DMS153 treated with DMSO at 0.1 percent for 48 hours (cell line): ENCODE measurements around the gene ASTN1.

Source experiments
- DNase-seq: peaks from one replicate; lab custom pipeline; 2025; ENCODE audit not compliant: unreplicated experiment; lab: John Stamatoyannopoulos, UW

The ASTN1 gene

DNA sequence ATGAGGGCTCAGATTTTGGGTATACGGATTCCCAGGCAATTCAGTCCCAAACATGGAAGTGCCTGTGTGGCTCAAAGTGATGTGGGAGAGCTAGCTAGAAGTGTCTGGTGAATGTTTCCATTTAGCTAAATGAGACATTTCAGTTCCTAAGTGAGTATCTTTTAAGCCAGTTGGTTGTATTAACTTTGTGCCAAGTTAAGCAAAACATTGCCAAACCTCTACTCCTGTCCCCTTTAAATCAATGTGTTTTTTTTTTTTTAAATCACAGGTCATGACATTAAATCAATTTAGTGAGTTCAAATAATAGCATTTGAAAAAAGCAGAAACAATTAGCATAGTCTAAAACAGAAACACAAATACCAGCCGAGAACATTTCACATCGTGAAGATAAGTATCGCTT, 230.1 kb downstream of the ASTN1 start:
- DNase-seq, result no peak

DNA sequence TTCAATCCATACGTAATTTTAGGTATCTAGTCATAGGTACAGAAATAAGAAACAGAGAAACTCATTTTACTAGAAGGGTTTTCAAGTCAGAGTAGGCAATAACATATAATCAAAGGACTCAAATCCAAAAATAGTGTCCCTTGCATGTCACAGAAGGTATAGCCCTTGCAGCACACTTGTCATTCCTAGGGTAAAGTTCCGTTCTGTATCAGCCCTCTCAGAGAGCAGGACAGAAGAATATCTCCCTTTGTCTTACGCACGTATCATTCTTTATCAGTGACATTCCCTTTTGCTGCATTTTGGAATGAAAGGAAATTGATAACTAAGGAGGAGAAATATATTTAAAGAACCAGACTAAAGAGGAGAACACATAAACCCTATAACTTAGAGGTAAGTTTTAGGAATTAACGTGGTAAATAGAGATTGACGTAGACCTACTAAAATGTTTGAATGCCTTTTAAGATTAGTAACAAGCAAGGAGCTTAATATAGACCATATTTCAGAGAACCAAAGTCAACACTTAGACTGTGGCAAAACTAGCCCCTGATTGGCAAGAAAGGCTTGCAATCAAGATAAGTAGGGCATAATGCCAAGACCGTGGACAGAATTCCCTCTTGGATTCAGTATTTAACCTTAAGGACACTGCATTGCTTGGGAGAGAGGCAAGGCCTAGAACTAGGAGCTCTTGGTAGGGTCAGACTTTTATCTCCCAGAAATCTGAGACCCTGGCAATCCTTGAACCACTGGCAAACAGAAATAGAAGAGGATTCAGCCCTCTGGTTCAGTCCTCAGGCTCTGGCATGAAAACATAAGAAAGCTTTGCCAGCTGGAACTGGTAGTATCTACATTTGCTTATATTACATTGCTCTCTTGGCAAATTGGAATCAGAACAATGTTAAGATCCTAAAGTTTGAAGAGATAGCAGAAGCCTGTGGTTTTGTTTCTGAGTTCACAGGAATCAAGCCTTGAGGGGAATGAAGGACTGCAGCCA, 232.1 kb downstream of the ASTN1 start:
- DNase-seq, result no peak

DNA sequence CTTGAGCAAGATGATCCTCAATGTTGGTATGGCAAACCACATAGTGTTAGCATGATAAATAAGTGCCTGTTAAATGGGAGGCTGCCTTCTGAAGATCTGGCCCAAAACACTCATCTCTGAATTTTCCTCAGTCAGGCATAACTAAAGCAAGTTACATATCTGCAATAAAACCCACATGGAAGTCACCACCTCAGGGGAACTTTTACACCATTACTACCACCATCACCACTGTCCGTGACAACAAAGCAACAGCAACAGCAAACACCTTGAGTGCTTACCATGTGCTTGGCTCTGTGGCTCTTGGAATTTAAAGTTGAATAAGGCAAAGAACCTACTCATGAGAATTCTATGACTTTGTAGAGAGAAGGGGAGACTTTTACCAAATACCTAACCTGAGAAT, 233.0 kb downstream of the ASTN1 start:
- no peak for DNase-seq

GRCh38 chr1:176926330-176927086, 238.0 kb downstream of the ASTN1 start:
- no peak for DNase-seq

DNA sequence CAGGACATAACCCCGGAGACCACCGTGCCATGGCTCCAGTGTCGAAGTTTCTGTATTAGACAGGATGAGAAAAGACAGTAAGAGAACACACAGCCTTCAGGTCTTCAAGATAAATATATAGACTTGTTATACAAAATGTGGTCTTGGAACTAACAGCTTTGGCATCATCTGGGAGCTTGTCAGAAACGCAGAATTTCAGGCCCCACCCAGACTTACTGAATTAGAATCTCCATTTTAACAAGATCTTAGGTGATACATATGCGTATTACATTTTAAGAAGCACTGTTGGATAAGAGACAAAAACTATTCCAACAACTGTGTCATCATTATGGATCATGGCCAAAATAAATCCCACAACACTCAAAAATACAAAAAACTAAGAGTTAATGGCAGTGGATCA, 239.3 kb downstream of the ASTN1 start:
- DNase-seq, result no peak

- no peak for DNase-seq
Observed at GRCh38 chr1:176923283-176923682, 241.2 kb downstream of the ASTN1 start.

DNA sequence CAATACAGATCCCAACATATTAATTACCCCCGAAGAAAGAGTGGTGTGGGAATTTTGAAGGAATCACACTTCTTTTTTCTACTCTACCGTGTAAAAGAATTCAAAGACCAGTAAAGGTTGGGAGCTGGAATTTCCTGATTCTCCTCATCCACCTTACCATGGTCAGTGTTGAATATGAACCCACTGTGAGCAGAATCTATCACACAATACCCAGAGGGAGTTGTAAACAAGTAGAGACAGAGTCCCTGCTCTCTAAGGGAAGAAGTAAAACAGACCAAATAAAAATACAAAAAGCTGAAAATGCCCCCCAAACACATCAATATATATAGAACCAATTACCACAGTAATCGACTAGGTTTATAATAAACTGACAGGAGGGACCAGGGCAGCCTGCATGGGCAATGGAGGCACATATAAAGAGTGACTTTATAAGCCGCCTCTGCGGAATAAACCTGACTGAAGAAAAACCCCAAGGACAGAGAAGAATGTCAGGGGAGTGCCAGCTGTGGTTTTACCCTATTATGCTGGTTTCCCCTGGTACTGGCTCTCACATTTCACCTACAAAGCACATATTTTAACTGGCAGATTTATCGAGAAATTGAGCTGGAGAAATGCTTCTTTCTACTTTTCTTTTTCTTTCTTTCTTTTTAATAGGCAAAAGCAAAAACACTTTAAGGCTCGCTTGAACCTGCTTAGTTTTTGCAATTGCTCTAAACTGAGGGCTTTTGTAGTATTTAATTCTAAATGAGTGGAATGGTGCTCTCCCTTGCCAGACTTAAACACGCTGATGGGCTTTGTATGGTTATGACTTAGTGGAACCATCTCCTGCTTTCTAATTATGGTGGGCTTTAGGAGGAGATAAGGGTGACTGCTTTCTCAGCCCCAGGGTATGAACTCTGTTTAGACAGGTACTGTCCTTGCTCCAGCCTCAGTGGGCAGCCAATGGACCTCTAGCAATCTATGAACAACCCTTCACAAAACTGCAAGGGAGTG, 244.8 kb downstream of the ASTN1 start:
- DNase-seq, result no peak

DNA sequence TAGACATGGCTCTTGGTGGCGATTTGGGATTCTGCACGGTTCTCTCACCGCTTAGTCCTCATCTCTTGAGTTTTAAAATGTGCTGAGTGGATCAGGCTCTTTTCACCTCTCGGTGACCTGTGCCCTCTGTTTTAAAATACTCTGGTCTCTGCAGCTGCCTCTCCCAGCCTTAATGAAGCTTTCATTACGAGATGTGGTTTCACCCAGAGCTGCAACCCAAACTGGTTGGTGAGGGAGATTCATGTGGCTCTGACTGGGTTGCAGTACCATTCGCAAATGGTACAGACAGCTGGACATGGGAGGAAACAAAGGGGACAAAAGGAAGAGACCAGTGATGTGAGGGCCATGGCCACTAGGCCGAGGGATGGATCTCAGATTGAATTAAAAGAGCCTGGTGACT, 258.9 kb downstream of the ASTN1 start:
- DNase-seq, result no peak

- no peak for DNase-seq
Observed at GRCh38 chr1:176904057-176904751, 260.3 kb downstream of the ASTN1 start.

DNA sequence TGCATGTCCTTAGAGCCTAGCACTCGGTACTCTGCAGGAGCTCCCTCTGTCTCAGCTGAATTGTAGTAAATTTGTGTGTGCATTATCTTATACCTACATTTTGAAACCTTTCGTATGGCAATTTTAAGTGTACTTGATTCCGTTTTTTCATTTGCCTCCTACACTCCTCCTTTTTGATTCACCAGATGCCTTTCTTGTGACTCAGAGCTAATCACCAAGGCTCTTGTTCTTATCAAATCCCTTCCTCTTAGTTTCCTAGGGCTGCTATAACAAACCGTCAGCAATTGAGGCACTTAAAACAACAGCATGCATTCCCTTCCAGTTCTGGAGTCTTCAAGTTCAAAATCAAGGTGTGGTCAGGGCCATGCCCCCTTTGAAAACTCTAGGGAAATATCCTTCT, 261.0 kb downstream of the ASTN1 start:
- DNase-seq, result no peak

DNA sequence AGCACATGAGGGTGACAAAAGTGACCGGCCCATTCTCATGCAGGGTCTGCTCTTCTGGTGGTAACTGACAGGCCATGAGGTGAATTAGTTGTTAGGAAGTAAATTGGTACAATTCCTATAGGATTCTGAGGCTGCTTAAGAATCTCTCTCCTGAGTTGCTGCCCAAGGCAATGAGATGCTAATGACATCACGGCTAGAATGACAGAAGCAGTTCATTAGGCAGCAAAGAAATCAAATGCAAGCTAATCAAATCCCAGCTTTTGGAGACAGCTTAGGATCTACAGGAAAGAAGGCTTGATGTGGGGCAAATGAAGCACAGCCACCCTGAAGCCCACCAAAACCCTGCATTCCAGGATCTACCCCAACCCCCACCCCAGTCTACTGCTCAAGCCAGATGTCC, 265.2 kb downstream of the ASTN1 start:
- DNase-seq, result no peak

DNA sequence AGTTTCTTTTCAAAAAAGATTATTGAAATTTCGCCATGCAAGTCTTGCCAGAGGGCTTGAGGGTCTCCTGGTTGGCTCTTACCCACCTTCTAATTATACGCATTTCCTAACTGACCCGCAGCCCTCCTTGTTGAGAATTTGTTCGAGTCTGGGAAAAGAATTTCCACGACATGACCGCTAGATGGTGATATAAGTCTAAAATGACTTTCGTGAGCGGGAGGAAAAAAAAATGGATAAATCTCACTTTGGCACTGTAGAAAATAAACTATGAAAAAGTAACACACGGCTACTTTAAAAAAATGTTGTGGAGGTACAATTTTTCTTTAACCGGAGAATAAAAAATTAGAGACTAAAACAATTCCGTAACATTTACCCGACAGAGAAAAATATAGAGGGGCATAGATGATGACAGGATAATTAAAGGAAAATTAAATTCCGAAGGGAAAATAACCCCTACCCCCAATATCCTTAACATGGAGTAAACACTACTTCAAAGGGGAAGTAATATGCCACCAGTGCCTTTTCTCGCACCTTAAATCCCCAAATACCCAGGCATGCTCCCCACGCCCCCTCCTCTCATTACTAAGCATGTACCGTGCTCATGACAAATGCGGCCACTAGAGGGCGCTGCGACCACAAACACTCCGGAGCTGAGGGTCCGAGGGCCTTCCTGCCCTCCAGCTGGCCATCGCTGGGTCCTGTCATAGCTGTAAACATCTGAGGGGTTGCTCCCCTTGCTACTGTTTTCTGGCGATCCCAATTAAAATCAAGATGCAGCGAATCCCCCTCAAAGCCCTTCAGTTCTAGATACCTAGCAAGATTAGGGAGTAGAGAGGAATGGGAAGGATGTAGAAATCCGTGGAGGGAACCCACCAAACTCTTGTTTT, 266.9 kb downstream of the ASTN1 start:
- DNase-seq, result peak; percentile 74

- DNase-seq, result no peak
Observed at GRCh38 chr1:176896216-176896615, 268.3 kb downstream of the ASTN1 start.

GRCh38 chr1:176894450-176894849, 270.1 kb downstream of the ASTN1 start:
- no peak for DNase-seq

DNA sequence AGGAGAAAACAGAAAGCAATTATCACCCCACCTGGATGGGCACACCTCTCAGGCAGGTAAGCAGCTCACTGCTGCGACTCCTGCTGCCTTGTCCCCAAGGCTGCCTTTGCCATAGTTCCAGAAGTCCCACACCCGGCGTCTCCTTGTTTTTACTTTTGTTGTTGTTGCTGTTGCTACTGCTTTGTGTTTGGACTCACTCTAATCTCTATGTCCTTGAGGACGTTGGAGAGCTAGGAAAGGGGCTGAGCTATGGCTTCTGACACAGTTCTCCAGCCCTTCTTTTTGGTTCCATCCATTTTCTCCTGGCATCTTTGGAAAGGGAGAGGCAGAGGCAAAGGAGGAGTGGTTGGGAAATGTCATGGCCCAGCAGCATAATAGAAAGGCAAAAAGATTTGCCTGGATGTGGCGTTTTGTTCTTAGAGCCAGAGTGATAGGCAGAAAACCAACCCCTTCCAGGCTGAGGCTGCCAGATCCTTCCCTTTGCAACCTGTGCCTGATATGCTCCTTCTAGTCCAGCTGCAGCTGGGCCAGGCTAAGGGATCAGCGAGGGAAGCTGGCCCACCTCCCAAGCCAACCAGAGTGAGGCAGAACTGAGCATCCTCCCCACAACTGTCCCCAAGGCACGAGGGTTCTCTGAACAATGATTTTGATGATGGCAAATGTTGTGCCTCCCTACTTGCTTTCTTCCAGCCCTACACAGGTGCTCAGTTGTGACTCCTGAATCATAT, 270.7 kb downstream of the ASTN1 start:
- no peak for DNase-seq

DNA sequence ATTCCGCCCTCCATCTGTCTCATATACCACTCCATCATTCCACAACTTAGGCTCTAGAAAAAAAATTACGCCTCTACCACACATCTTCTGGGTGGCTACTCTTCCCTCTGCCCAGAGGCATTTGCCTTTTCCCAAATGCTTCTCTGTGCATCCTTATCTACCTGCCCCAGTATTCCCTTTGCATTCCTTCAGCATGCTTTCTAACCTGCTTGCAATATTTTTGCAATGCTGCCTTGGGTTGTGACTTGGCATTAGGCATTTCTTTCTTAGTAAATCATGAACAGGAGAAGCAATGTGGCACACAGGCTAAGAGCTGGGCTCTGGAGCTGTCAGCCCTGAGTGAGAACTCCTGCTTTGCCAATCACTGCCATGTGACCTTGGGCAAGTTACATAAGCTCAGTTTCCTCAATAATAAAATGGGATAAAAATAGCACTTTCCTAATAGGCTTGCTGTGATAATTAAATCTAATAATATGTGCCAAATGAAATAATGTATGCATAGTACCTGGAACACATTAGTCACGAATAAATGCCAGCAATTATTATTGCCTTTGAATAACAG, 276.0 kb downstream of the ASTN1 start:
- no peak for DNase-seq

GRCh38 chr1:176885751-176886150, 278.8 kb downstream of the ASTN1 start:
- DNase-seq, result no peak

GRCh38 chr1:176885341-176885740, 279.2 kb downstream of the ASTN1 start:
- no peak for DNase-seq
